ENCODE data around the gene TENM3. TPM values are rescaled to one million over a fixed set of nuclear protein-coding genes. Genes with fewer than 3 reads are reported as not detected.

The TENM3 gene
- polyA plus RNA-seq, 1 of the 3 experiments (the other 2 are of a cell fraction), result 10.4 TPM

- Histone ChIP-seq H3K9me2 (no peaks in the 10 kb centered on the region), H3K9me3 (no peaks in the 10 kb centered on the region), H3K4me2 (no peak overlapping the region), H3K79me2 (ENCODE audit: insufficient read depth) (no peaks in the 10 kb centered on the region), H3K4me3 (ENCODE audit: low read depth in 2 of 2, low read length in 1 of 2) (no peak overlapping the region), H3K27ac (ENCODE audit: low read depth in 2 of 2, low read length in 1 of 2) (no peak overlapping the region), H4K20me1 (ENCODE audit: insufficient read depth) (no peaks in the 10 kb centered on the region), H3K36me3 (replicated peaks in 1 of 2; ENCODE audit: control insufficient read depth in 1 of 2, insufficient read depth in 2 of 2, low read length in 1 of 2) (peaks cover 0 to 18% of the 10 kb centered on the region in 2 experiments), H2AFZ (ENCODE audit: low read depth) (no peak overlapping the region), H3F3A (replicated peaks; ENCODE audit: insufficient read depth) (no peaks in the 10 kb centered on the region), H3K4me1 (ENCODE audit: control insufficient read depth in 1 of 2, insufficient read depth in 2 of 2, low read depth in 1 of 2, low read length in 1 of 2) (peaks cover 0 to 2% of the 10 kb centered on the region in 2 experiments; a peak in 1 of 4 replicates), H3K9ac (no peak overlapping the region), H3K27me3 (ENCODE audit: insufficient read depth) (no peaks in the 10 kb centered on the region)
- no peak for DNase-seq
- TF ChIP-seq GABPA (IDR thresholded peaks at IDR 0.05; ENCODE audit: low read depth) (no peak), ZBTB33 (IDR thresholded peaks at IDR 0.05; ENCODE audit: borderline replicate concordance, low read depth) (no peak), EZH2phosphoT487 (IDR thresholded peaks at IDR 0.05; ENCODE audit: borderline replicate concordance, low read depth) (no peak), SMC3 (IDR thresholded peaks at IDR 0.05; ENCODE audit: low read depth, low read length) (no peak), TEAD4 (IDR thresholded peaks at IDR 0.05; ENCODE audit: borderline replicate concordance, insufficient read depth) (no peak)
- ChIA-PET POLR2A (no interaction called here), CTCF (no interaction called here)
Observed at GRCh38 chr4:182802621-182803020, 559.4 kb downstream of the TENM3 start.

- Histone ChIP-seq H3K27ac (ENCODE audit: low read depth in 2 of 2, low read length in 1 of 2) (no peak overlapping the region), H3K9ac (no peak overlapping the region), H3K4me1 (ENCODE audit: control insufficient read depth in 1 of 2, insufficient read depth in 2 of 2, low read depth in 1 of 2, low read length in 1 of 2) (peaks cover 0 to 2% of the 10 kb centered on the region in 2 experiments; a peak in 1 of 4 replicates), H2AFZ (ENCODE audit: low read depth) (no peak overlapping the region), H4K20me1 (ENCODE audit: insufficient read depth) (no peaks in the 10 kb centered on the region), H3K9me3 (no peaks in the 10 kb centered on the region), H3K36me3 (replicated peaks in 1 of 2; ENCODE audit: control insufficient read depth in 1 of 2, insufficient read depth in 2 of 2, low read length in 1 of 2) (peaks cover 0 to 18% of the 10 kb centered on the region in 2 experiments), H3K4me2 (no peak overlapping the region), H3K9me2 (no peaks in the 10 kb centered on the region), H3K79me2 (ENCODE audit: insufficient read depth) (no peaks in the 10 kb centered on the region), H3F3A (replicated peaks; ENCODE audit: insufficient read depth) (no peaks in the 10 kb centered on the region), H3K27me3 (ENCODE audit: insufficient read depth) (no peaks in the 10 kb centered on the region), H3K4me3 (ENCODE audit: low read depth in 2 of 2, low read length in 1 of 2) (no peak overlapping the region)
- POLR2A ChIA-PET, result no interaction called here
- CTCF ChIA-PET, result no interaction called here
- DNase-seq, result no peak
- TF ChIP-seq MXI1 (IDR thresholded peaks at IDR 0.05; ENCODE audit: low read depth, low read length) (no peak), MAX (IDR thresholded peaks at IDR 0.05; ENCODE audit: low read depth) (no peak), TCF12 (IDR thresholded peaks at IDR 0.05) (no peak), ELF1 (IDR thresholded peaks at IDR 0.05) (no peak)
- WGBS (ENCODE audit: low lambda C conversion rate), result 80% methylated on average over 5 of the region's 6 CpGs
Observed at GRCh38 chr4:182803235-182803634, 560.0 kb downstream of the TENM3 start.

- peaks cover 0 to 12% of the 10 kb centered on the region in 2 experiments for H3K36me3 ChIP-seq (replicated peaks in 1 of 2; ENCODE audit: control insufficient read depth in 1 of 2, insufficient read depth in 2 of 2, low read length in 1 of 2)
- TF ChIP-seq FOXJ3 (CRISPR knock-in tag; IDR thresholded peaks at IDR 0.05), result no peak
- no peak for TF ChIP-seq TEAD4 (IDR thresholded peaks at IDR 0.05; ENCODE audit: borderline replicate concordance, insufficient read depth)
- no peaks in the 10 kb centered on the region for H3K9me3 ChIP-seq
- no peaks in the 10 kb centered on the region for H3K9me2 ChIP-seq
- peaks cover 0 to 2% of the 10 kb centered on the region in 2 experiments; a peak in 1 of 4 replicates for H3K4me1 ChIP-seq (ENCODE audit: control insufficient read depth in 1 of 2, insufficient read depth in 2 of 2, low read depth in 1 of 2, low read length in 1 of 2)
- POLR2A ChIA-PET, result no interaction called here
- H3F3A ChIP-seq (replicated peaks; ENCODE audit: insufficient read depth), result no peaks in the 10 kb centered on the region
- CTCF ChIA-PET, result no interaction called here
- no peaks in the 10 kb centered on the region for H3K27me3 ChIP-seq (ENCODE audit: insufficient read depth)
- no peaks in the 10 kb centered on the region for H4K20me1 ChIP-seq (ENCODE audit: insufficient read depth)
- no peak overlapping the region for H3K27ac ChIP-seq (ENCODE audit: low read depth in 2 of 2, low read length in 1 of 2)
- no peaks in the 10 kb centered on the region for H3K79me2 ChIP-seq (ENCODE audit: insufficient read depth)
- no peak overlapping the region for H3K4me2 ChIP-seq
- 81% methylated on average over 7 of the region's 8 CpGs for WGBS (ENCODE audit: low lambda C conversion rate)
- no peak overlapping the region for H3K9ac ChIP-seq
- DNase-seq, result no peak
- H2AFZ ChIP-seq (ENCODE audit: low read depth), result no peak overlapping the region
- no peak overlapping the region for H3K4me3 ChIP-seq (ENCODE audit: low read depth in 2 of 2, low read length in 1 of 2)
Observed at GRCh38 chr4:182804131-182804530, 560.9 kb downstream of the TENM3 start.
